Suprapubic skin (tissue), 4 donors: ENCODE measurements around the gene MID2.

Experiments used
- CTCF ChIP-seq, 2 donors: fragments of 200-600 bp in 1 of 2; fragments of 450-650 bp in 1 of 2; sonication (generic) in 1 of 2; IDR thresholded peaks; one replicate each; pipeline ENCODE4 v1.5.1; 2016 to 2019; ENCODE audit warnings: antibody characterized with exemption in 2 of 2, mild to moderate bottlenecking in 1 of 2, moderate library complexity in 1 of 2
- EP300 ChIP-seq: sonication (generic); formaldehyde crosslinking; IDR thresholded peaks from one replicate; pipeline ENCODE4 v1.6.1; 2017; ENCODE audit warnings: antibody characterized with exemption
- POLR2A ChIP-seq, 2 donors: fragments of 450-650 bp; IDR thresholded peaks; one replicate each; pipeline ENCODE4 v1.6.1; 2017; ENCODE audit warnings: antibody characterized with exemption in 2 of 2, mild to moderate bottlenecking in 2 of 2, moderate library complexity in 2 of 2
- POLR2AphosphoS5 ChIP-seq, 3 donors: sonication (generic); formaldehyde crosslinking; IDR thresholded peaks; one replicate each; pipeline ENCODE4 v1.6.1; 2017; ENCODE audit warnings: antibody characterized with exemption in 3 of 3

DNA sequence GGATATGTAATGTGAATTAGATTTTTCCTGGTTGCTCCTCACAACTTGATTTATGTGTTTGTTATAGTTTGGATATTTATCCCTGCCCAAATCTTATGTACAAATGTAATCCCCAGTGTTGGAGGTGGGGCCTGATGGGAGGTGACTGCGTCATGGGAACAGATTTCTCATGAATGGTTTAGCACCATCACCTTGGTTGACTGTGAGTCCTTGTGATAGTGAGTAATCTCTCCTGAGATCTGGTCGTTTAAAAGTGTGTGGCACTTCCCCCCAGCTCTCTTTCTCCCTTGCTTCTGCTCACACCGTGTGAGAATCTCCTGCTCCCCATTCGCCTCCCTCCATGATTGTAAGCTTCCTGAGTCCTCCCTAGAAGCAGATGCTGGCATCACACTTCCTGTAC, 2.2 kb downstream of the MID2 start:
- TF ChIP-seq CTCF (IDR thresholded peaks at IDR 0.05), result no peak
- TF ChIP-seq POLR2AphosphoS5 (IDR thresholded peaks at IDR 0.05), result no peak
- no peak for TF ChIP-seq POLR2A (IDR thresholded peaks at IDR 0.05)
- no peak for TF ChIP-seq EP300
